NOMO-1 treated with DMSO at 0.1 percent for 48 hours (cell line): ENCODE data around the gene MYO1C.
"Not testable (repeated sequence)": the region's sequence is repeated elsewhere in the genome, so short reads cannot be mapped to it uniquely, and the experiment has no call there.

ENCODE experiments used
- DNase-seq: peaks from one replicate; lab custom pipeline; 2025; ENCODE audit not compliant: unreplicated experiment; lab: John Stamatoyannopoulos, UW

MYO1C gene

GRCh38 chr17:1435326-1435725, 57.2 kb downstream of the MYO1C start:
- no peak for DNase-seq

GRCh38 chr17:1434150-1434549, 58.3 kb downstream of the MYO1C start:
- DNase-seq, result no peak

- no peak for DNase-seq
These were observed 60.8 kb downstream of the MYO1C start for GRCh38 chr17:1431631-1432104.

- DNase-seq, result no peak
These were observed 68.9 kb downstream of the MYO1C start for GRCh38 chr17:1423456-1424135.

- no peak for DNase-seq
These were observed 69.6 kb downstream of the MYO1C start for GRCh38 chr17:1422885-1423284.

- DNase-seq, result no peak
These were observed 71.0 kb downstream of the MYO1C start for GRCh38 chr17:1421470-1421869.

- DNase-seq, result no peak
These were observed 71.5 kb downstream of the MYO1C start for GRCh38 chr17:1420981-1421380.

- no peak for DNase-seq
These were observed 72.3 kb downstream of the MYO1C start for GRCh38 chr17:1420163-1420562.

- DNase-seq, result not testable (repeated sequence)
These were observed 74.0 kb downstream of the MYO1C start for GRCh38 chr17:1418476-1418875.

- DNase-seq, result no peak
These were observed 76.1 kb downstream of the MYO1C start for GRCh38 chr17:1416414-1416813.

GRCh38 chr17:1414634-1415033, 77.9 kb downstream of the MYO1C start:
- no peak for DNase-seq
